ENCODE data around the gene PCDH10.

GRCh38 chr4:133156096-133156495, 7.0 kb downstream of the PCDH10 start:
- no peak for TF ChIP-seq POLR2AphosphoS5 (IDR thresholded peaks at IDR 0.05; ENCODE audit: low read depth, low read length)
- TF ChIP-seq TAF1 (IDR thresholded peaks at IDR 0.05; ENCODE audit: borderline replicate concordance, low read depth, low read length): no peak
- TF ChIP-seq POLR2A (IDR thresholded peaks at IDR 0.05; ENCODE audit: low read depth, low read length): no peak
